Thymus (tissue), 11 donors: ENCODE data around the gene ADAMTS9. TPM values are rescaled to one million over a fixed set of nuclear protein-coding genes. Genes with fewer than 3 reads are reported as not detected.

ENCODE experiments used
- DNase-seq, 9 donors: peaks; one replicate each; pipeline ENCODE4 v3.0.0-alpha.2; 2013; ENCODE audit warnings: low spot score in 9 of 9, low read depth in 6 of 9, missing footprints in 1 of 9
- H3K27ac ChIP-seq, 2 donors: one replicate each; pipeline ENCODE4 v1.5.1; 2013; ENCODE audit warnings: control low read depth in 1 of 2, low read depth in 1 of 2, low read length in 1 of 2, mild to moderate bottlenecking in 1 of 2, moderate library complexity in 1 of 2
- H3K27me3 ChIP-seq, 2 donors: one replicate each; pipeline ENCODE4 v1.5.1; 2013; ENCODE audit warnings: low read length in 1 of 2; ENCODE audit not compliant: control insufficient read depth in 2 of 2, insufficient read depth in 1 of 2
- H3K36me3 ChIP-seq, 2 donors: one replicate each; pipeline ENCODE4 v1.5.1; 2013; ENCODE audit warnings: low read length in 1 of 2, mild to moderate bottlenecking in 1 of 2, moderate library complexity in 1 of 2; ENCODE audit not compliant: control insufficient read depth in 2 of 2, insufficient read depth in 2 of 2
- H3K4me1 ChIP-seq, 2 donors: one replicate each; pipeline ENCODE4 v1.5.1; 2013; ENCODE audit warnings: low read length in 2 of 2; ENCODE audit not compliant: control insufficient read depth in 2 of 2, insufficient read depth in 2 of 2
- H3K4me3 ChIP-seq, 2 donors: one replicate each; pipeline ENCODE4 v1.5.1; 2013; ENCODE audit warnings: low read length in 2 of 2, control low read depth in 1 of 2, mild to moderate bottlenecking in 1 of 2
- H3K9me3 ChIP-seq, 2 donors: one replicate each; pipeline ENCODE4 v1.5.1; 2013; ENCODE audit warnings: low read length in 1 of 2, mild to moderate bottlenecking in 1 of 2; ENCODE audit not compliant: control insufficient read depth in 2 of 2, insufficient read depth in 1 of 2
- WGBS: extraction: QIAGEN DNeasy Blood & Tissue Kit; methylation state at CpG from one replicate; pipeline ENCODE4 v1.1.7; 2013; 5-methylcytosine and 5-hydroxymethylcytosine counted together
- polyA plus RNA-seq: library from polyadenylated mRNA; stranded (reverse); fragments of 200-250 nt; gene quantifications from one replicate; pipeline ENCODE4 v1.2.3, GENCODE V29; 2013
- total RNA-seq: library from RNA; stranded (reverse); fragments of 120-200 nt; gene quantifications from one replicate; pipeline ENCODE4 v1.2.4, GENCODE V29; 2013
- donor health status: healthy.

The ADAMTS9 gene
- total and polyA plus RNA-seq, 2 donors, result 3.7 to 8.0 TPM

GRCh38 chr3:64536166-64536565 lies 151.6 kb downstream of the ADAMTS9 start:
- peaks cover 0 to 3% of the 10 kb centered on the region in 2 donors for H3K27me3 ChIP-seq
- WGBS, result 97% methylated on average over 2 of the region's 2 CpGs
- no peaks in the 10 kb centered on the region for H3K4me1 ChIP-seq
- H3K36me3 ChIP-seq, result no peaks in the 10 kb centered on the region
- H3K4me3 ChIP-seq, result no peak overlapping the region
- H3K9me3 ChIP-seq, result no peaks in the 10 kb centered on the region
- H3K27ac ChIP-seq, result no peak overlapping the region
- DNase-seq, result no peak

- Histone ChIP-seq H3K36me3 (no peaks in the 10 kb centered on the region), H3K27me3 (peaks cover 0 to 3% of the 10 kb centered on the region in 2 donors), H3K4me1 (no peaks in the 10 kb centered on the region), H3K4me3 (no peak overlapping the region), H3K27ac (no peak overlapping the region), H3K9me3 (no peaks in the 10 kb centered on the region)
- DNase-seq, result peak; percentile 11 to 55 (median 18)
- 20% methylated on average over 14 of the region's 14 CpGs for WGBS
Measured at GRCh38 chr3:64533617-64534317, 154.0 kb downstream of the ADAMTS9 start.

- WGBS, result 30% methylated on average over 8 of the region's 8 CpGs
- Histone ChIP-seq H3K27ac (no peak overlapping the region), H3K27me3 (peaks cover 0 to 3% of the 10 kb centered on the region in 2 donors), H3K4me1 (no peaks in the 10 kb centered on the region), H3K4me3 (no peak overlapping the region), H3K36me3 (no peaks in the 10 kb centered on the region), H3K9me3 (no peaks in the 10 kb centered on the region)
- peak in 2 of 9 donors; percentile 14 to 16 for DNase-seq
Measured at GRCh38 chr3:64530434-64531049, 157.3 kb downstream of the ADAMTS9 start.

- 58% methylated on average over 3 of the region's 3 CpGs for WGBS
- H3K36me3 ChIP-seq, result no peaks in the 10 kb centered on the region
- DNase-seq, result no peak
- no peak overlapping the region for H3K27ac ChIP-seq
- H3K4me1 ChIP-seq, result no peaks in the 10 kb centered on the region
- H3K4me3 ChIP-seq, result no peak overlapping the region
- no peaks in the 10 kb centered on the region for H3K9me3 ChIP-seq
- H3K27me3 ChIP-seq, result no peaks in the 10 kb centered on the region
Measured at GRCh38 chr3:64523324-64523723, 164.5 kb downstream of the ADAMTS9 start.

GRCh38 chr3:64520334-64520733 lies 167.5 kb downstream of the ADAMTS9 start:
- DNase-seq, result no peak
- Histone ChIP-seq H3K36me3 (no peaks in the 10 kb centered on the region), H3K4me3 (no peak overlapping the region), H3K9me3 (no peaks in the 10 kb centered on the region), H3K27me3 (no peaks in the 10 kb centered on the region), H3K4me1 (no peaks in the 10 kb centered on the region), H3K27ac (no peak overlapping the region)
- 96% methylated on average over 3 of the region's 3 CpGs for WGBS

GRCh38 chr3:64518950-64519349 lies 168.8 kb downstream of the ADAMTS9 start:
- no peaks in the 10 kb centered on the region for H3K27me3 ChIP-seq
- no peak overlapping the region for H3K27ac ChIP-seq
- H3K9me3 ChIP-seq, result no peaks in the 10 kb centered on the region
- DNase-seq, result no peak
- no peaks in the 10 kb centered on the region for H3K36me3 ChIP-seq
- WGBS, result 88% methylated on average over 1 of the region's 1 CpG
- H3K4me1 ChIP-seq, result no peaks in the 10 kb centered on the region
- H3K4me3 ChIP-seq, result no peak overlapping the region

- Histone ChIP-seq H3K27me3 (no peaks in the 10 kb centered on the region), H3K36me3 (no peaks in the 10 kb centered on the region), H3K4me3 (no peak overlapping the region), H3K27ac (no peak overlapping the region), H3K4me1 (no peaks in the 10 kb centered on the region), H3K9me3 (no peaks in the 10 kb centered on the region)
- DNase-seq, result no peak
- 95% methylated on average over 6 of the region's 6 CpGs for WGBS
Measured at GRCh38 chr3:64518496-64518895, 169.3 kb downstream of the ADAMTS9 start.

- no peak overlapping the region for H3K27ac ChIP-seq
- no peaks in the 10 kb centered on the region for H3K4me1 ChIP-seq
- no peaks in the 10 kb centered on the region for H3K36me3 ChIP-seq
- 80% methylated on average over 3 of the region's 3 CpGs for WGBS
- no peaks in the 10 kb centered on the region for H3K9me3 ChIP-seq
- H3K27me3 ChIP-seq, result no peaks in the 10 kb centered on the region
- H3K4me3 ChIP-seq, result no peak overlapping the region
- no peak for DNase-seq
Measured at GRCh38 chr3:64514889-64515288, 172.9 kb downstream of the ADAMTS9 start.

- no peaks in the 10 kb centered on the region for H3K4me1 ChIP-seq
- DNase-seq, result no peak
- no peaks in the 10 kb centered on the region for H3K36me3 ChIP-seq
- H3K4me3 ChIP-seq, result no peak overlapping the region
- H3K27ac ChIP-seq, result no peak overlapping the region
- WGBS, result 91% methylated on average over 5 of the region's 5 CpGs
- no peaks in the 10 kb centered on the region for H3K27me3 ChIP-seq
- no peaks in the 10 kb centered on the region for H3K9me3 ChIP-seq
Measured at GRCh38 chr3:64509206-64509605, 178.6 kb downstream of the ADAMTS9 start.
